HCT116 (cell line): ENCODE results near the gene CELF4.

Experiments used
- CEBPB ChIP-seq: IDR thresholded peaks from 2 replicates; pipeline ENCODE4 v1.6.1; 2012; ENCODE audit warnings: low read depth
- ELF1 ChIP-seq: IDR thresholded peaks from 2 replicates; pipeline ENCODE4 v1.6.1; 2012; ENCODE audit warnings: low read depth, borderline replicate concordance
- EZH2phosphoT487 ChIP-seq: fragments of 200-600 bp; IDR thresholded peaks from 2 replicates; pipeline ENCODE4 v1.6.1; 2018; ENCODE audit warnings: antibody characterized with exemption, borderline replicate concordance
- JUND ChIP-seq: IDR thresholded peaks from 2 replicates; pipeline ENCODE4 v1.6.1; 2012
- MAX ChIP-seq: IDR thresholded peaks from 2 replicates; pipeline ENCODE4 v1.6.1; 2012
- POLR2A ChIP-seq: IDR thresholded peaks from 2 replicates; pipeline ENCODE4 v1.7.0; 2011; ENCODE audit warnings: borderline replicate concordance; ENCODE audit not compliant: insufficient read depth, insufficient read length; ENCODE audit errors: extremely low read depth
- RAD21 ChIP-seq: IDR thresholded peaks from 2 replicates; pipeline ENCODE4 v1.6.1; 2012; ENCODE audit warnings: low read depth, mild to moderate bottlenecking
- SIN3A ChIP-seq: IDR thresholded peaks from 2 replicates; pipeline ENCODE4 v1.6.1; 2012; ENCODE audit warnings: low read depth
- TCF7L2 ChIP-seq: IDR thresholded peaks from 2 replicates; pipeline ENCODE4 v1.7.0; 2011; ENCODE audit warnings: borderline replicate concordance, inconsistent platforms; ENCODE audit not compliant: insufficient read depth, insufficient read length; ENCODE audit errors: extremely low read depth
- YY1 ChIP-seq: IDR thresholded peaks from 2 replicates; pipeline ENCODE4 v1.6.1; 2011; ENCODE audit warnings: low read length, low read depth, moderate library complexity, mild to moderate bottlenecking; ENCODE audit not compliant: insufficient replicate concordance; ENCODE audit errors: extremely low read depth
- ZBTB33 ChIP-seq: IDR thresholded peaks from 2 replicates; pipeline ENCODE4 v1.6.1; 2011; ENCODE audit warnings: mild to moderate bottlenecking, low read length, moderate library complexity; ENCODE audit not compliant: insufficient replicate concordance; ENCODE audit errors: extremely low read depth
- ZNF274 ChIP-seq: fragments of 200-500 bp; sonication (Bioruptor generic); IDR thresholded peaks from 2 replicates; pipeline ENCODE4 v1.6.1; 2014; ENCODE audit warnings: mild to moderate bottlenecking, low read depth, low read length, inconsistent platforms
- TF ChIP-seq, protein P1 (sequence below): IDR thresholded peaks from 2 replicates; pipeline ENCODE4 v1.6.1; 2012
- TF ChIP-seq, protein P2 (sequence below), 3 experiments: fragments of 200-600 bp in 1 of 3; sonication (generic) in 1 of 3; IDR thresholded peaks in 2 of 3; conservative IDR thresholded peaks in 1 of 3; 2 replicates each; pipeline ENCODE4 v1.5.1; 2012 to 2017; ENCODE audit warnings: low read depth in 2 of 3, low read length in 2 of 3, antibody characterized with exemption in 1 of 3, borderline replicate concordance in 1 of 3, control low read depth in 1 of 3, mild to moderate bottlenecking in 1 of 3, mixed read lengths in 1 of 3, mixed run types in 1 of 3, moderate library complexity in 1 of 3; ENCODE audit not compliant: insufficient read depth in 1 of 3

DNA sequence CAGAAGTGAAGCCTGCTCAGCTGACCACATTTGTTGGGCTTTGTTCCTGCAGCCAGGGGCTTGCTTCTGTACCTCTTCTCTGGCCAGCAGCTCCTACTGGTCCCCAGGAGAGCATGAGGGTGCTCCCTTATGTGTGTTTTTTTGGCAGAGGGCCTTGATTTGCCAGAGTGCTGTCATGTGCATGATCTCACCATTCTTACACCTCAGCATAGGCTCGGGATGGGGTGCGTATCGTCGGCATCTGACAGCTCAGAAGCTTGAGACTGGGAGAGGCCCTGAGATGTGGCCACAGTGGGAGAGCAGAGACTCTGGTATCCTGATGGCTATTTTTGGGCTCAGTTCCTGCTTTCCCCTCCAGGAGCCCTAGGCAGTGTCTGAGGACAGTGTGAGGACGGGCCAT, 71.2 kb downstream of the CELF4 start:
- no peak for TF ChIP-seq EZH2phosphoT487
- TF ChIP-seq, protein P1, sequence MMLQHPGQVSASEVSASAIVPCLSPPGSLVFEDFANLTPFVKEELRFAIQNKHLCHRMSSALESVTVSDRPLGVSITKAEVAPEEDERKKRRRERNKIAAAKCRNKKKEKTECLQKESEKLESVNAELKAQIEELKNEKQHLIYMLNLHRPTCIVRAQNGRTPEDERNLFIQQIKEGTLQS: no peak
- TF ChIP-seq, protein P2, sequence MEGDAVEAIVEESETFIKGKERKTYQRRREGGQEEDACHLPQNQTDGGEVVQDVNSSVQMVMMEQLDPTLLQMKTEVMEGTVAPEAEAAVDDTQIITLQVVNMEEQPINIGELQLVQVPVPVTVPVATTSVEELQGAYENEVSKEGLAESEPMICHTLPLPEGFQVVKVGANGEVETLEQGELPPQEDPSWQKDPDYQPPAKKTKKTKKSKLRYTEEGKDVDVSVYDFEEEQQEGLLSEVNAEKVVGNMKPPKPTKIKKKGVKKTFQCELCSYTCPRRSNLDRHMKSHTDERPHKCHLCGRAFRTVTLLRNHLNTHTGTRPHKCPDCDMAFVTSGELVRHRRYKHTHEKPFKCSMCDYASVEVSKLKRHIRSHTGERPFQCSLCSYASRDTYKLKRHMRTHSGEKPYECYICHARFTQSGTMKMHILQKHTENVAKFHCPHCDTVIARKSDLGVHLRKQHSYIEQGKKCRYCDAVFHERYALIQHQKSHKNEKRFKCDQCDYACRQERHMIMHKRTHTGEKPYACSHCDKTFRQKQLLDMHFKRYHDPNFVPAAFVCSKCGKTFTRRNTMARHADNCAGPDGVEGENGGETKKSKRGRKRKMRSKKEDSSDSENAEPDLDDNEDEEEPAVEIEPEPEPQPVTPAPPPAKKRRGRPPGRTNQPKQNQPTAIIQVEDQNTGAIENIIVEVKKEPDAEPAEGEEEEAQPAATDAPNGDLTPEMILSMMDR (IDR thresholded peaks at IDR 0.05 in 2 of 3, conservative IDR thresholded peaks at IDR 0.05 in 1 of 3; ENCODE audit: borderline replicate concordance in 1 of 3, insufficient read depth in 1 of 3, low read depth in 2 of 3, low read length in 2 of 3): no peak
- TF ChIP-seq JUND: no peak
- TF ChIP-seq SIN3A: no peak
- no peak for TF ChIP-seq ZNF274
- TF ChIP-seq TCF7L2: no peak
- no peak for TF ChIP-seq ZBTB33
- no peak for TF ChIP-seq MAX
- TF ChIP-seq POLR2A: no peak
- no peak for TF ChIP-seq YY1
- no peak for TF ChIP-seq RAD21
- TF ChIP-seq ELF1: no peak
- no peak for TF ChIP-seq CEBPB
